HL-60/S4 treated with retinoic acid at 250 ng/mL for 4 days and 3 days (cell line): Measurements from ENCODE around the gene CCDC187.

Experiments
- in situ Hi-C: fragments of 300-500 bp; cut with MboI; formaldehyde crosslinking; loops from 2 replicates; pipeline ENCODE4 v1.7.0; 2022; ENCODE audit warnings: low sequenced_read_pairs

The CCDC187 gene

DNA sequence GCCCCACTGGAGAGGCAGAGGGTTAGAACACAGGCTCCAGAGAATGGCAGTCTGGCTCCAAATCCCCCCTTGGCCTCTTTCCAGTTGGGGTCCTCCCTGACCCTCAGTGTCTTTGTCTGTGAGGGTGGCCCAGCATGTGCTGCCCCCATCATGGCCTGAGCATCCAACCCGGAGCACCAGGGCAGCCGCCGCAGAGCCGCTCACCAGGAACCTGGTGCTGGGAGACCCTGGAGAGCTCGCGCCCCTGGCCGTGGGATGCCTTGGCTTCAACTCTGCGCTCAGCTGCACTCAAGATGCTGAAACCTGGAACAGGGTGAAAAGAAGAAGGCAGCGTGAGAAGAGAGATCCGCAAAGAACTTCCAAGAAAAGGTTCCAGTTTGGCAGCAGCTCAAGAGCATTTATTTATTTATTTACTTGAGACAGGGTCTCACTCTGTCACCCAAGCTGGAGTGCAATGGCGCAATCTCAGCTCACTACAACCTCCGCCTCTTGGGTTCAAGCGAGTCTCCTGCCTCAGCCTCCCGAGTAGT lies 3.8 kb downstream of the CCDC187 start:
- in situ Hi-C loops: no loop called here

DNA sequence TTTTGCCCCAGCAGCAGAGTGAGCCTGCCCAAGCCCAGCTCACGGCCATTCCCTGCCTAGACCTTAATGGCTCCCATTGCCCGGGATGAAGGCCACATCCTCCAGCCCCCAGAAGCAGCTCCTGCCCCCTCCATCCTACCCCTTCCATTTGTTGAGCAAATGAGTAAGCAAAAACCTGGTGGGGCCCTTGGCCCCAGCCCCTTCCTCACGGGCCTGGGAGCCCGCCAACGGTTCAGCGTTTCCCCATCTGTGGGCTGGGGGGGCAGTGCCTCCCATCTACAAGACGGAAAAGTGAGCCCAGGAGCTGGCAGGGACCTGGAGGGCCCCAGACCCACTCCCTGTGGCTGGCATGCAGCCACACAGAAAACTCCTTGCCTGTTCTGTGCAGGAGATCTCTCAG lies 4.4 kb downstream of the CCDC187 start:
- in situ Hi-C loops: no loop called here

- in situ Hi-C loops: no loop called here
Measured at GRCh38 chr9:136299116-136299515, 4.8 kb downstream of the CCDC187 start.

DNA sequence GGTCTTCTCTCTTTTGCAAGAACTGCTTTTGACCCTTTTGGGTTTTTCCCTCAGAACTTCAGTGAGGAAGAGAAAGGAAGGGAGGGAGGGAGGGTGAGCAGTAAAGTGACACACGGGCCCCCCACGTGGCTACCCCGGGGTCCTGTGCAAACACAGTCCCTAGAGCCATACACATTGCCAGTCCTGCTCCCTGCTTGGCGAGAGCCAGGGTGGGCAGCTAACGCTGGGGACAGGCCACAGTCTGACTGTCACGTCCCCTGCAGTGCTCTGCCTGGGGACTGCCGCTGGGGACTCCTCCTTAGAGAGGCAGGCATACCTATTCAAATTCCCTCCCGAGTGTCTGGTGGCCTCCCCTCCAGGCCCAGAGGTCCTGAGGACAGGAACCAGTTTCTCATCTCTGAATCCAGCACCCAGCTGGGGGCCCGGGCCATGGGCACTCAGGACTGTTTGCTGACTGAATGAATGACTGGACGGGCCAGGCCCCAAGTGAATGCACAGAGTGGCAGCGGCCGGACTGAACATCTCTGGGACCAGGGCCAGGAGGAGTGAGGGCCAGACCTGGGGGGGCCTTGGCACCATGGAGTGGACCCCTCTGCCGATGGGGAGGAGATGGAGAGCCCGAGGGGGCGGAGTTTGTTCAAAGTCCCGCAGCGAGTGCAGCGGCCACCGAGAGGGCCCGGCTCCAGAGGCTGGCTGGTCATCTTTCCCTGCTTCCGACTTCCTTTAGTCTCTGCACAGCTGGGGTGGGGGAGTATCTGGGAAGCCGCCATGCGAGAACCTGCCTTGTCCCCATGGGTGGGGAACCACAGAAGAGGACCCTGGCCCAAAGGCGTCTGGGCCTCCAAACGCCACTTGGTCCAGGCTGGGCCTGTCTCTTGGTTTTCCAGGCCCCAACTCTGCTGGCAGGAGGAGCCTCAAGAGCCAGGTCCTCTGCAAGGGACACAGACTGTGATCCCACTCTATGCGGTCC lies 5.8 kb downstream of the CCDC187 start:
- in situ Hi-C loops: no loop called here

DNA sequence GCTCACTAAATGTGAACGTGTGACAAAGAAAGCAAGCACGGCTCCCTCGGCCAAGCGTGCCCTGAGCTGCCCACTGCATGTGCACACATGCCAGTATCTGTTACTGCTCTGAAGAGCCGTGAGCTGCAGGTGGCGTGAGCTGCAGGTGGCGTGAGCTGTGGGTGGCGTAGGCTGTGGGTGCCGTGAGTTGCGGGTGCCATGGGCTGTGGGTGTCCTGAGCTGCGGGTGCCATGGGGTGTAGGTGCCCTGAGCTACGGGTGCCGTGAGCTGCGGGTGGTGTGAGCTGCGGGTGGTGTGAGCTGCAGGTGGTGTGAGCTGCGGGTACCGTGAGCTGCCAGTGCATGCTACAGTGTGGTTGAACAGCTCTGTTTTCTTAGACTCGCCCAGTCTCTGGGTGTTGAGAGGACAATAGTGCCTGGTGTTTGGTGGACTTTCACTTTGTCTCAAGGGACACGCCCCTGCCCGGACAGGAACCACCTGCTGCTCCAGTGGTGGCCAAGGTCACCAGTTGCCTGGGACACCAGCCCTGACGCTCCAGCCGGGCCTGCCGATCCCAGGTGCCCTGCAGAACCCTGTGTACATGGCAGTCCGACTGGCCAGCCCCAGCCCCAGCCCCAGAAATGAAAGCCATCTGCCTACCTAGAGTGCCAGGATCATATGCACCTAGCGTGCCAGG lies 6.7 kb downstream of the CCDC187 start:
- in situ Hi-C loops: no loop called here

GRCh38 chr9:136296434-136297015 lies 7.4 kb downstream of the CCDC187 start:
- in situ Hi-C loops: no loop called here

DNA sequence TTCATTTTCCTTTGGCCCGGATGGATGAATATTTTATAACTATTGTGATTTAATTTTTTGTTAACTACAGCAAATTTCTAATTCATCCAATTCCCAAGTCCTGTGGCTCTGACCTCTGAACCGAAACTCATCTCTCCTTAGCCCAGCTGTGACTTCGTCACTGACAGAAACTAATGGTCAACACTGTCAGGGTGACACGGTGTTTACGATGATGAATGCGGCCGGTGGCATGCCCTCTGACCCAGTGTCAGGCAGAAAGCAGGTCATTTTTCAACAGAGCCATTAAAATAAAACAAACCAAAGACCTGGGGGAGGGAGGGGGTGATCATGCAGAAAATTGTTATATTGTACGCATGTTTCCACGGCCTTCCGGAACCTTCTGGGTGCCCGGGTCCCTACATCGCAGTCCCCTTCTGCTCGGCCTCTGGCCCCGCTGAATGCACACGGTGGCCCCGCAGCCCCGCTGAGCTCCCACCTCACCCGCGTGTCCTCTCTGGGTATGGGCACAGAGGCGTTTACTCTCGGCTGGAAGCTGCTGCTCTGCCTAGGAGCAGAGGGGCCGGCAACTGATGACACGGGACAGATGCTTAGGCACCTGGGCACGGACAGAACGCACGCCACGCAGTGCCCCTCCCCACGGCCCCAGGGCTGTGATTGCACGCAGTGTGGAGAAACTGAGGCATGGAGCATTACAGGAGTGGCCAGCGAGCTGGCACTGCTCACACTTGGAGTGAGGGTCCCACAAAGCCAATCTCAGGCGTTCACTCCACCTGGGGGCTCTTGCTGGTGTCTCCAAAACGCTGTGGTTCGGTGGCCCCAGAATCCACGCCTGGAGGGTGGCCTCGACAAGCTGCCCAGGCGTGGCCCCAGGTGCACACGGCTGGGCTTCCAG lies 8.1 kb downstream of the CCDC187 start:
- in situ Hi-C loops: no loop called here

DNA sequence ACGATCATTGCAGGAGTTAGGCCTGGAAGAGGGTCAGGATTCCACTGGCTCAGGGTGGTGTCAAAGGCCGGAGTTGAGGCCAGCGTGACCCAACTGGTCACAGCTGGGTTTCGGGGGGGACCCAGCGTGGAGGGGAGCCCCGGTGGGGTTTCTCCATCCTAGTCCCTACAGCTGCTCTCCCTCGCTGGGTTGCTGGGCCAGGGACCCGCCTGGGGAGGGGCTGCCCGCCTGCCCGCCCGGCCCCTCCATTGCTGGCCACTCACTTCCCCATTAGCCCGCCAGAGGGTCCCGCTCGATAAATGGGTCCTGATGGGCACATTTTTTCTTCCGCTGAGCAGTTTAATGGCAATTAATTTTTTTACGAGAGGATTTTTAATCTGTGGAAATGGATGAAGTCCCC lies 8.8 kb downstream of the CCDC187 start:
- in situ Hi-C loops: no loop called here

DNA sequence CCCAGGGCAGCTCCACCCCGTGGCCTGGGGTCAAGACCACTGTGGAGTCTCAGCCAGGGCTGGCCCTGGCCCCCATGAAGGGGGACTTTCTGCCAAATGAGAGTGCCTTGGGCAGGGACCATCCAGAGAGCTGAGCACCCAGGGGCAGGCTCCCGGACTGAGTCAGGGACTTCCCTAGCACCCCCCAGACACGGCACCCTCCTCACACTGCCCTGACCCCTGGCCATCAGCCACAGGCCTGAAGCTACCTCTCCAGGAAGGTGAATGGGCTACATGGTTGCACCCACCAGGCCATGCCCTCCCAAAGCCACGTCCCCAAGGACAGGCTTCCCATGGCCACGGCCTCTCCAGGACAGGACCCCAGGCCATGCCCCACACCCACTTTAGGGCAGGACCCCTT lies 9.5 kb downstream of the CCDC187 start:
- in situ Hi-C loops: no loop called here

DNA sequence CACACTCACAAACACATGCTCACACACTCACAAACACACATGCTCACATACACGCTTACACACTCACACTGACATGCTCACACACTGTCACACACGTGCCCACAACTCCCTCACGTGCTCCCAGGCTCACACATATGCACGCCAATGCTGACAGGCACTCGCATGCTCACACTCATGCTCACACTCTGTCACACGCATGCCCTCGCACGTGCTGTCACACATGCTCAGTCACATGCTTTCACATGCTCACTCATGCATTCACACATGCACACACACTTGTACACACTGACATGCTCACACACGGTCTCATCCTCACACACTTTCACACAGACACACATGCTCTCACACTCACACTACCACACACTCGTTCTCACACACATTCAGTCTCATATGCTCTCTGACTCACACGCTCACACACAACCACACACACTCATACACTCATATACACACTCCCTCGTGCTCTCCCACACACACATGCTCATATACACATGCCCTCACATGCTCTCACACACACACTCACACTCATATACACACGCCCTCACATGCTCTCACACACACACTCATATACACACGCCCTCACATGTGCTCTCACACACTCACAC lies 10.3 kb downstream of the CCDC187 start:
- in situ Hi-C loops: no loop called here

- in situ Hi-C loops: no loop called here
Measured at GRCh38 chr9:136292591-136293448, 11.1 kb downstream of the CCDC187 start.

DNA sequence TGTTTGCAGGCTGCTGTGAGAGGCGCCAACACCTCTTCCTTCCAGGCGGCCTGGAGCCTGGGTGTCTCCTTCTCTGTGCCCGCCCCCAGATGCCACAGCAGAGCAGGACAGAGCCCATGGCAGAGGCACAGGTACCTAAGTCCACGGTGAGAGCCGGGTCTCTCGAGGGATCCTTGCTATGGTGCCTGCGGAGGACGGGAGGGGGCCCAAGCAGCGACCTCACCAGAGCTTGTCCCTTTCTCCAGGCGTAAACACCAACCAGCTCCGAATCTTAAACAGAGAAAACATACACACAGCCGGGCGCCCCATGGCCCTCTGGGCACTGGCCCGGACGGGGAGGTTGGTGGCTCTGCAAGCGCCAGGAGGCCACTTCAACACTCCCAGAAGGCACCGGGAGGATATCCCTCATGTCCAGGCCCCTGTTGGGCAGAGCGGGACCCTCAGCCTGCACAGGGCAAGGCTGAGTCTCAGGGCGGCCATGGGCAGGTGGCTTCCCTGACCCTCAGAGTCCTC lies 11.8 kb downstream of the CCDC187 start:
- in situ Hi-C loops: no loop called here

- in situ Hi-C loops: no loop called here
Measured at GRCh38 chr9:136291306-136292025, 12.4 kb downstream of the CCDC187 start.

GRCh38 chr9:136290508-136291000 lies 13.3 kb downstream of the CCDC187 start:
- in situ Hi-C loops: no loop called here

DNA sequence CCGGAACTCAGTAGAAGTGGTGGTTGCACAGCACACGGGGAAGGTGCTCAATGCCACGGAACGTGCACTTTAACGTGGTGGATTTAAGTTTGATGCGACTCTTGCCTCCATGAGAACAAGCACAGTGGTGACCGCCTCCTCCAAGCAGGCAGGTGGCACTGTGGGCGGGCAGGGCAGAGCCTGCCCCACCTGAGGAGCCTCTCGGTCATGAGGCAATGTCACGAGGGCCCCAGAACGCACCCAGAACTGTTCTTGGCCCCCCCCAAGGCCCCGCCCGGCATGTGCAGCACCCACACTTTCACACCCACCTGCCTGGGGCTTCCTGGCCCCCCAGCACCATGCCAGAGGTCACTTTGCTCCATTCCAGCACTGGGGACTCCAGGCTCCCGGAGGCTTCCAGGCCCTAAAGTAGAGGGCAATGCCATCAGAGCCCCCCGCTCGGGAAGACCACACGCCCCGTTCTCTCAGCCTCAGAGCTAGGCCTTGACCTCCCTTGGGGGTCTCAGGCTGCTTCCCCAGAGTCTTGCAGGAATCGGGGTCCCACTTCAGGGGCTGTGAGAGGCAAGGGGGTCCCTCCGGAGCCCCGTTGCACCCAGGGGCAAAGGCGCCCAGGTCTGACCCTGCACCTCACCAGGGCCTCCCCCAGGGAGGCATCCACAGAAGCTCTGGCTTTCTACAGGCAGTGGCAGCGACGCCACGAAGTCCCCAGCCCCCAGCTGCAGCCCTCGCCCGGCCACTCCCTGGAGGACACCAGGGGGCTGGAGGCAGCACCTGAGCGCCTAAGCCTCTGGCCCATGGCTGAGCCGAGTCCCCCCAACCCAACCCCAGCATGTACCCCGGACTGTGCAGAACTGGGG lies 14.0 kb downstream of the CCDC187 start:
- in situ Hi-C loops: no loop called here

- in situ Hi-C loops: no loop called here
Measured at GRCh38 chr9:136287960-136288753, 15.7 kb downstream of the CCDC187 start.
